Stimulated activated CD4-positive, alpha-beta T cell treated with anti-CD3 and anti-CD28 coated beads, TNF-alpha, amount 100 ng/mL, for 24 hours (primary cell): ENCODE data around the gene NSMF.

Experiments
- DNase-seq, 3 experiments: peaks; one replicate each; pipeline ENCODE4 v3.0.0-alpha.2; 2020; ENCODE audit warnings: low read depth in 3 of 3

The NSMF gene

GRCh38 chr9:137445930-137446431 is 13.2 kb downstream of the NSMF start:
- no peak for DNase-seq

- peak; percentile 75 to 87 (median 77) for DNase-seq
These were observed 13.8 kb downstream of the NSMF start for GRCh38 chr9:137445275-137445807.

- DNase-seq = no peak
These were observed 14.9 kb downstream of the NSMF start for GRCh38 chr9:137444106-137444790.

- DNase-seq = no peak
These were observed 17.2 kb downstream of the NSMF start for GRCh38 chr9:137441935-137442321.

- DNase-seq = no peak
These were observed 17.7 kb downstream of the NSMF start, which contains the start of gene ENTPD8 for GRCh38 chr9:137441289-137441934. TSS of gene ENTPD8 (minus strand) at chr9:137441357. CDS start at chr9:137438285, 3,072 bp downstream.

GRCh38 chr9:137439158-137439714 is 19.9 kb downstream of the NSMF start:
- no peak for DNase-seq

- DNase-seq = no peak
These were observed 20.5 kb downstream of the NSMF start for GRCh38 chr9:137438591-137439157.

GRCh38 chr9:137437691-137438590 is 21.2 kb downstream of the NSMF start:
- no peak for DNase-seq

- DNase-seq = no peak
These were observed 22.2 kb downstream of the NSMF start for GRCh38 chr9:137436761-137437600.

- DNase-seq = no peak
These were observed 23.0 kb downstream of the NSMF start for GRCh38 chr9:137435980-137436760.

GRCh38 chr9:137435381-137435891 is 23.7 kb downstream of the NSMF start:
- DNase-seq = no peak

- DNase-seq = no peak
These were observed 24.4 kb downstream of the NSMF start for GRCh38 chr9:137434498-137435380.

- DNase-seq = no peak
These were observed 25.2 kb downstream of the NSMF start for GRCh38 chr9:137433916-137434431.

- DNase-seq = no peak
These were observed 25.7 kb downstream of the NSMF start for GRCh38 chr9:137433349-137433915.

GRCh38 chr9:137432687-137433348 is 26.3 kb downstream of the NSMF start:
- DNase-seq = no peak

GRCh38 chr9:137431416-137431931 is 27.7 kb downstream of the NSMF start:
- DNase-seq = no peak
